Measurements from ENCODE around the gene TENT4B. TPM values are rescaled to one million over a fixed set of nuclear protein-coding genes. Genes with fewer than 3 reads are reported as not detected.

TENT4B gene
- total RNA-seq, 1 experiment from 2014 or later, result 13.0 TPM

GRCh38 chr16:50208460-50208931 lies 55.4 kb downstream of the TENT4B start:
- Histone ChIP-seq H3K23ac (ENCODE audit: insufficient read length, low read depth, low read length) (no peak overlapping the region), H2BK12ac (ENCODE audit: insufficient read length, low read depth, low read length) (no peak overlapping the region), H4K8ac (replicated peaks; ENCODE audit: insufficient read length, low read depth, low read length) (no peak overlapping the region), H2AK5ac (ENCODE audit: insufficient read length, low read length) (no peak overlapping the region), H4K20me1 (ENCODE audit: control insufficient read depth, insufficient read depth, insufficient read length) (peaks cover 2% of the 10 kb centered on the region), H3K14ac (ENCODE audit: insufficient read depth, low read length) (no peak overlapping the region), H2BK5ac (ENCODE audit: insufficient read length, low read length) (no peak overlapping the region), H3T11ph (ENCODE audit: low read length) (no peak overlapping the region), H3K4me1 (ENCODE audit: insufficient read depth, low read length) (no peaks in the 10 kb centered on the region), H3K4me2 (ENCODE audit: insufficient read depth, insufficient read length, low read length) (no peak overlapping the region), H3K18ac (ENCODE audit: insufficient read length, low read depth, low read length) (no peak overlapping the region), H3K23me2 (ENCODE audit: insufficient read length, low read depth, low read length, poor library complexity, severe bottlenecking) (no peaks in the 10 kb centered on the region), H3K27ac (ENCODE audit: insufficient read length, low read depth, low read length) (no peak overlapping the region), H3K56ac (ENCODE audit: insufficient read length, low read depth, low read length) (no peak overlapping the region), H3K9me3 (ENCODE audit: control insufficient read depth, low read depth, low read length) (no peaks in the 10 kb centered on the region), H4K91ac (ENCODE audit: insufficient read length, low read depth, low read length) (no peak overlapping the region), H2AFZ (ENCODE audit: low read length) (no peak overlapping the region), H3K4ac (ENCODE audit: low read depth, low read length) (no peak overlapping the region), H3K79me2 (ENCODE audit: insufficient read depth, low read length) (peaks cover 1% of the 10 kb centered on the region; the same call in 1 of the 2 replicates), H3K27me3 (ENCODE audit: insufficient read depth, low read length) (no peaks in the 10 kb centered on the region), H2BK120ac (ENCODE audit: low read depth, low read length, poor library complexity, severe bottlenecking) (no peak overlapping the region), H3K9ac (ENCODE audit: extremely low read depth, insufficient read length, low read length) (no peak overlapping the region), H2BK15ac (ENCODE audit: low read depth, low read length) (no peak overlapping the region), H4K5ac (ENCODE audit: insufficient read length, low read depth, low read length) (no peak overlapping the region), H2BK20ac (ENCODE audit: low read depth, low read length, poor library complexity, severe bottlenecking) (no peak overlapping the region), H3K79me1 (ENCODE audit: insufficient read depth, low read depth, low read length, poor library complexity, severe bottlenecking) (no peaks in the 10 kb centered on the region)
- WGBS (ENCODE audit: extremely low coverage, insufficient read length, low lambda C conversion rate), result no CpG with 5 or more reads among the region's 3 CpGs
- H3K4me1 Mint-ChIP-seq, result peaks cover 14 to 17% of the 10 kb centered on the region in 2 experiments
- H3K27ac Mint-ChIP-seq, result no peak overlapping the region; a peak in 2 of 7 replicates
- peaks cover 4 to 17% (median 17%) of the 10 kb centered on the region in 3 experiments; a peak in 6 of 7 replicates for H3K36me3 Mint-ChIP-seq (ENCODE audit: insufficient read depth in 1 of 3, low read depth in 3 of 3)
- H3K27me3 Mint-ChIP-seq (ENCODE audit: low read depth), result no peaks in the 10 kb centered on the region
- no peaks in the 10 kb centered on the region for H3K9me3 Mint-ChIP-seq
- no peak for TF ChIP-seq CTCF (conservative IDR thresholded peaks at IDR 0.05)
- H3K4me3 Mint-ChIP-seq, result no peak overlapping the region
- DNase-seq, result no peak
